GM10266 (cell line): ENCODE measurements around the gene STRADB.
"Not testable (repeated sequence)": the region's sequence is repeated elsewhere in the genome, so short reads cannot be mapped to it uniquely, and the experiment has no call there.

Source experiments
- DNase-seq: peaks from one replicate; pipeline ENCODE4 v3.0.0; 2012; ENCODE audit errors: extremely low spot score
- TF ChIP-seq, protein P1 (sequence below): IDR thresholded peaks from 2 replicates; pipeline ENCODE4 v1.5.1; 2012; ENCODE audit warnings: mild to moderate bottlenecking, low read depth; ENCODE audit not compliant: control insufficient read depth, insufficient read depth; ENCODE audit errors: missing control alignments

Gene STRADB

DNA sequence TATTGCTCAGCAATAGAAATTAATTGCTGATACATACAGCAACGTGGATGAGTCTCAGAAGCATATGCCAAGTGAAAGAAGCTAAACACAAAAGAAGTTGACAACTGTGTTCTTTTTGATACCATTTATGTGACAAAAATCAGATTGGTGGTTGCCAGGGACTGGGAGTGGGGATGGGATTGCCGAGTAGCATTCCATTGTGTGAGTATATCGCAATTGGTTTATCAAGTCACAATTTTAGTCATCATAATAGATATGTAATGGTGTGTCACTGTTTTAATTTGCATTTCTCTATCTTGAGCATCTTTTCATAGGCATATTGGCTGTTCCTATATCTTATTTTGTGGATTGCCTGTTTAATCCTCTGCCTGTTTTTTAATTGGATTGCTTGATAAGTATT is 20.9 kb downstream of the STRADB start:
- TF ChIP-seq, protein P1, sequence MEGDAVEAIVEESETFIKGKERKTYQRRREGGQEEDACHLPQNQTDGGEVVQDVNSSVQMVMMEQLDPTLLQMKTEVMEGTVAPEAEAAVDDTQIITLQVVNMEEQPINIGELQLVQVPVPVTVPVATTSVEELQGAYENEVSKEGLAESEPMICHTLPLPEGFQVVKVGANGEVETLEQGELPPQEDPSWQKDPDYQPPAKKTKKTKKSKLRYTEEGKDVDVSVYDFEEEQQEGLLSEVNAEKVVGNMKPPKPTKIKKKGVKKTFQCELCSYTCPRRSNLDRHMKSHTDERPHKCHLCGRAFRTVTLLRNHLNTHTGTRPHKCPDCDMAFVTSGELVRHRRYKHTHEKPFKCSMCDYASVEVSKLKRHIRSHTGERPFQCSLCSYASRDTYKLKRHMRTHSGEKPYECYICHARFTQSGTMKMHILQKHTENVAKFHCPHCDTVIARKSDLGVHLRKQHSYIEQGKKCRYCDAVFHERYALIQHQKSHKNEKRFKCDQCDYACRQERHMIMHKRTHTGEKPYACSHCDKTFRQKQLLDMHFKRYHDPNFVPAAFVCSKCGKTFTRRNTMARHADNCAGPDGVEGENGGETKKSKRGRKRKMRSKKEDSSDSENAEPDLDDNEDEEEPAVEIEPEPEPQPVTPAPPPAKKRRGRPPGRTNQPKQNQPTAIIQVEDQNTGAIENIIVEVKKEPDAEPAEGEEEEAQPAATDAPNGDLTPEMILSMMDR = no peak
- no peak for DNase-seq

DNA sequence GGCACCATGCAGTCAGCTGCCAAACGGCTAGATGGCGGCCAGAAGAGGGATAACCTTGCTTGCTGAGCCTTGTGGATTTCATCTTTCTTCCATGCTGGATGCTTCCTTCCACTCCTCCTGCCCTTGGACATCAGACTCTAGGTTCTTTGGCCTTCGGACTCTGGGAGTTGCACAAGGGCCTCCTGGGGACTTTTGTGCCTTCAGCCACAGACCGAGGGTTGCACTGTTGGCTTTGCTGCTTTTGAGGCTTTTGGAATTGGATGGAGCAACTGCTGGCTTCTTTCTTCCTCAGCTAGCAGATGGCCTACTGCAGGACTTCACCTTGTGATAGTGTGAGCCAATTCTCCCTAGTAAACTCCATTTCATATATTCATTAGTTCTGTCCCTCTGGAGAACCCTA is 31.0 kb downstream of the STRADB start:
- no peak for DNase-seq
- TF ChIP-seq, protein P1 = no peak

DNA sequence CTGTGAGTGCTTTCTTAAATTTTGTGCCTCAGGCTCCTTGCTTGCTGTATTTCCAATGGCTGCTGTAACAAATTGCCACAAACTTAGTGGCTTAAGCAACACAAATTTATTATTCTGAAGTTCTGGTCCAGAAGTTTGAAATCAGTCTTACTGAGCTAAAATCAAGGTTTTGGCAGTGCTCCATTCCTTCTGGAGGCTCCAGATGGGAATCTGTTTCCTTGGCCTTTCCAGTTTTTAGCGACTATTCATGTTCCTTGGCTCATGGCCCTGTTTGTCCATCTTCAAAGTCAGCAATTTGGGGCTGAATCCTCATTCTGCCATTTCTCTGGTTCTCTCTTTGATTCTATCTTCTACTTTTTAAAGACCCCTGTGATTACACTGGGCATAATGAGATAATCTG is 31.8 kb downstream of the STRADB start:
- TF ChIP-seq, protein P1 = no peak
- DNase-seq = no peak

DNA sequence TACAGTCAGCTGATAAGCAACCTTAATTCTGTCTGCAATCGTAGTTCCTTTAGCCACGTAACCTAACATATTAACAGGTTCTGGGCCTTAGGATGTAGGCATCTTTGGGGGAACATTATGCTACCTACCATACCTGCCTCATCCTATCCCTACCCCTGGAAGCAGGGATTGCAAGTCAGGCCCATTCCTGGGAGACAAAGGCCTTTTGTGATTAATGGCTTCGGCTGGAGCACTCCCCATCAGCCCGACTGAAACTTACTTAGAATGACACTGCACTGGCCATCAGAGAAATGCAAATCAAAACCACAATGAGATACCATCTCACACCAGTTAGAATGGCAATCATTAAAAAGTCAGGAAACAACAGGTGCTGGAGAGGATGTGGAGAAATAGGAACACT is 32.2 kb downstream of the STRADB start:
- DNase-seq = not testable (repeated sequence)

DNA sequence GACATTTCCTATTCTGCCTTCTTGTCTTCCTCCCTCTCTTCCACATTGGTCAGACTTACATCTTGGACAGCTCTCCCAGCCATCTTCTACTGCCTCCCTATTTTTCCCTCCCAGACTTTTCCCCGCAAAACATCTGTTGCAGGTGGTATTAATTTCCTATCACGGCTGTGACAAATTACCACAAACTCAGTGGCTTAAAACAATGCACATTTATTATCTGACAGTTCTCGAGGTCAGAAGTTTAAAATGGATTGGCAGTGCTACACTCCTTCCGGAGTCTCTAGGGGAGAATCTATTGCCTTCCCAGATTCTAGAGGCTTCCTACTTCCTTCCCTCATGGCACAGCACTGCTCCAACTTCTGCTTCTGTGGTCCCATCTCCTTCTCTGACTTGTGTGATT is 33.3 kb downstream of the STRADB start:
- DNase-seq = no peak
- TF ChIP-seq, protein P1 = no peak

DNA sequence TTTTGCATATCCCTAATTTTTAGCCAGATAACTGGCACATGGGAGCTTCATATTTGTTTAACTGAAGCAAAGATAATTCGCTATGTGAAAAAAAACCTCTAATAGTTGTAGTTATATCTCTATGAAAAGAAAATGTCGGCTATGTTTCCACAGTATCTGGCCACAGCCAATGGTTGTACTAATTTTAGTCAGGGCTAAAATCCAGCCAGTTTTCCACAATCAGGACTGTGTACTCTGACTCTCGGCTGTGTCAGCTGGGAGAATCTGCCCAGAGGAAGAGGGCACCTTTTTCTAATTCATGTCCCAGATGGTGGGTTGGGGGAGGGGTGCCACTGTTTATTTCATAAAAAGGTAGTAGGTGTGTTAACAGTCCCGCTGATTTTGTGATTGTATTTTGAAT is 38.8 kb downstream of the STRADB start:
- TF ChIP-seq, protein P1 = no peak
- DNase-seq = no peak

DNA sequence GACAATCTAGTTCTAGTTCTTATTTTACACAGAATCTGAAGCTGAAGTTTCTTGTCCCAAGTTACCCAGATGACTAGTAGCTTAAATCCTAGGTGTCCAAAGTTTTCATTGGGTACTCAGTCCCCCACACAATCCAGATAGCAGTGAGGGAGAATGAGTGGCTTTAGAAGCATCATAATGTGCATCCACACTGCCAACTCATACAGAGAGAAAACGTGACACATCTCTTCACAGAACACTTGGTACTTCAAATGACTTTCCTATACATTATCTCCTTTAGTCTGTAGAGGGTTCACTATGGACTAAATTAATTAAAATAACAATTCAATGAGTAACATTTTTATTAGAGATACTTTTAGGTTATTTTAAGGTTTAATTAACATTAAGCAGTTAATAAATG is 45.2 kb downstream of the STRADB start:
- TF ChIP-seq, protein P1 = no peak
- DNase-seq = no peak

DNA sequence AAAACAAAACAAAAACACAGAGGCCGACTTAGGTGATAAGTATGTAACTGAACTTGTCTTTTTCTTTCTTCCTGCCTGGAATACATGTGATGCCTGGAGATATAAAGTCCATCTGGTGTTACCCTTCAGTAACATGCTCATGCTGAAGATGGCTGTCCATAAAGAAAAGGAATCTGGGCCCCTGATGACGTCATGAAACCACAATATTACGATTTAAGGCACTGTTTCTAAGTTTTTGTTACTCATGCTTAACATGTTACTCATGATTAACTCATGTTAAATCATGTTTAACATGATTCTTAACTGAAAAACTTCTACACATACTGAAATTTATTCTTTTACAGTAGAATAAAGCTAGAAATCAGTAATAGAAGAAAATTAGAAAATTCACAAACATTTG is 49.0 kb downstream of the STRADB start:
- TF ChIP-seq, protein P1 = no peak
- DNase-seq = no peak
